ENCODE data around the gene MED7. TPM values are rescaled to one million over a fixed set of nuclear protein-coding genes. Genes with fewer than 3 reads are reported as not detected.

MED7 gene
- total and polyA plus RNA-seq, 12 donors, result 7.3 to 11.5 (median 9.3) TPM

- Histone ChIP-seq H3K36me3 (peaks cover 0 to 25% (median 0%) of the 10 kb centered on the region in 9 donors), H3K27ac (peak overlapping the region in 5 of 10 donors; percentile 15 to 92 (median 37)), H3K9me3 (no peaks in the 10 kb centered on the region), H3K4me3 (peak overlapping the region in 4 of 10 donors; percentile 5 to 48 (median 16)), H3K4me1 (peaks cover 0 to 36% (median 0%) of the 10 kb centered on the region in 9 donors), H3K27me3 (no peaks in the 10 kb centered on the region)
- intact Hi-C loops (cut with DNase I), result no loop called here
- peak in 2 of 8 donors; percentile 52 to 66 for ATAC-seq
- 82 to 85% methylated on average over 14 of the region's 14 CpGs for WGBS, 2 donors
- peak; percentile 20 to 25 for DNase-seq
- no peak for TF ChIP-seq CTCF (IDR thresholded peaks at IDR 0.05)
Measured at GRCh38 chr5:157106630-157107461, 35.8 kb downstream of the MED7 start.

GRCh38 chr5:157100140-157100679 lies 42.5 kb downstream of the MED7 start:
- Histone ChIP-seq H3K4me3 (no peak overlapping the region), H3K27ac (peak overlapping the region in 1 of 10 donors; percentile 31), H3K27me3 (no peaks in the 10 kb centered on the region), H3K36me3 (peaks cover 0 to 32% (median 0%) of the 10 kb centered on the region in 9 donors), H3K4me1 (peaks cover 0 to 22% (median 0%) of the 10 kb centered on the region in 9 donors), H3K9me3 (no peaks in the 10 kb centered on the region)
- TF ChIP-seq CTCF (IDR thresholded peaks at IDR 0.05), result no peak
- DNase-seq, result no peak
- intact Hi-C loops (cut with DNase I), result no loop called here
- peak in 2 of 8 donors; percentile 19 to 92 for ATAC-seq
- 60 to 86% methylated on average over 2 of the region's 2 CpGs for WGBS, 2 donors

- no peak overlapping the region for H3K27ac ChIP-seq
- no peaks in the 10 kb centered on the region for H3K27me3 ChIP-seq
- no peak overlapping the region for H3K4me3 ChIP-seq
- ATAC-seq (no peak), DNase-seq (no peak)
- intact Hi-C loops (cut with DNase I), result no loop called here
- no peak for TF ChIP-seq CTCF (IDR thresholded peaks at IDR 0.05)
- H3K36me3 ChIP-seq, result peaks cover 0 to 72% (median 0%) of the 10 kb centered on the region in 9 donors
- no peaks in the 10 kb centered on the region for H3K9me3 ChIP-seq
- 81 to 84% methylated on average over 3 of the region's 3 CpGs for WGBS, 2 donors
- H3K4me1 ChIP-seq, result no peaks in the 10 kb centered on the region
Measured at GRCh38 chr5:157088342-157088990, 54.2 kb downstream of the MED7 start.

Other genes with a start within 250 kb of the MED7 start
- gene TIMD4, start 179.6 kb downstream of the MED7 start, total RNA-seq, result 1 to 10 TPM in 1 of 10 donors, under 1 TPM in 3, not detected in 6; 0.17 to 2.3 (median 0.26) TPM
- under 1 TPM in 1 of 2 donors, not detected in 1; 0.07 TPM for gene TIMD4, start 179.6 kb downstream of the MED7 start, polyA plus RNA-seq
- under 1 TPM in 3 of 10 donors, not detected in 7; 0.15 to 0.36 (median 0.19) TPM for gene HAVCR1, start 83.7 kb downstream of the MED7 start, total RNA-seq
- gene HAVCR1, start 83.7 kb downstream of the MED7 start, polyA plus RNA-seq, result not detected
- 10 to 100 TPM in 1 of 10 donors, 1 to 10 TPM in 7, under 1 TPM in 2; 0.76 to 14.9 (median 1.9) TPM for gene HAVCR2, start 33.8 kb downstream of the MED7 start, total RNA-seq
- gene HAVCR2, start 33.8 kb downstream of the MED7 start, polyA plus RNA-seq, result 1 to 10 TPM; 1.4 to 1.6 TPM
- gene GARIN3, start 23.4 kb upstream of the MED7 start, total RNA-seq, result not detected
- not detected for gene GARIN3, start 23.4 kb upstream of the MED7 start, polyA plus RNA-seq
- gene ITK, start 38.0 kb upstream of the MED7 start, total RNA-seq, result 1 to 10 TPM in 4 of 10 donors, under 1 TPM in 5, not detected in 1; 0.09 to 4.7 (median 0.81) TPM
- under 1 TPM; 0.15 to 0.20 TPM for gene ITK, start 38.0 kb upstream of the MED7 start, polyA plus RNA-seq
- gene CYFIP2, start 123.3 kb upstream of the MED7 start, total RNA-seq, result 10 to 100 TPM; 20.3 to 50.8 (median 34.4) TPM
- 10 to 100 TPM; 23.5 to 28.5 TPM for gene CYFIP2, start 123.3 kb upstream of the MED7 start, polyA plus RNA-seq

Measured in heart right ventricle (tissue), 16 donors.